ENCODE results near the gene PDIA2. TPM values are rescaled to one million over a fixed set of nuclear protein-coding genes. Genes with fewer than 3 reads are reported as not detected.
A peak's percentile ranks its signal among the peaks of the same experiment; 100 is the strongest.

Gene PDIA2, protein sequence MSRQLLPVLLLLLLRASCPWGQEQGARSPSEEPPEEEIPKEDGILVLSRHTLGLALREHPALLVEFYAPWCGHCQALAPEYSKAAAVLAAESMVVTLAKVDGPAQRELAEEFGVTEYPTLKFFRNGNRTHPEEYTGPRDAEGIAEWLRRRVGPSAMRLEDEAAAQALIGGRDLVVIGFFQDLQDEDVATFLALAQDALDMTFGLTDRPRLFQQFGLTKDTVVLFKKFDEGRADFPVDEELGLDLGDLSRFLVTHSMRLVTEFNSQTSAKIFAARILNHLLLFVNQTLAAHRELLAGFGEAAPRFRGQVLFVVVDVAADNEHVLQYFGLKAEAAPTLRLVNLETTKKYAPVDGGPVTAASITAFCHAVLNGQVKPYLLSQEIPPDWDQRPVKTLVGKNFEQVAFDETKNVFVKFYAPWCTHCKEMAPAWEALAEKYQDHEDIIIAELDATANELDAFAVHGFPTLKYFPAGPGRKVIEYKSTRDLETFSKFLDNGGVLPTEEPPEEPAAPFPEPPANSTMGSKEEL
- 1.1 TPM for total RNA-seq (2021; ENCODE audit: unreplicated experiment)
- 3.2 TPM for polyA plus RNA-seq (2012; ENCODE audit: insufficient read length)
- Bru-seq, nascent RNA: percentile 27 among the genes with signal in this experiment
- BruChase-seq, experiment 1, labeled RNA remaining after a 2-hour chase: percentile 21 among the genes with signal in this experiment
- BruChase-seq, experiment 2, labeled RNA remaining after a 6-hour chase: percentile 36 among the genes with signal in this experiment
- long read RNA-seq: 0 reads

DNA sequence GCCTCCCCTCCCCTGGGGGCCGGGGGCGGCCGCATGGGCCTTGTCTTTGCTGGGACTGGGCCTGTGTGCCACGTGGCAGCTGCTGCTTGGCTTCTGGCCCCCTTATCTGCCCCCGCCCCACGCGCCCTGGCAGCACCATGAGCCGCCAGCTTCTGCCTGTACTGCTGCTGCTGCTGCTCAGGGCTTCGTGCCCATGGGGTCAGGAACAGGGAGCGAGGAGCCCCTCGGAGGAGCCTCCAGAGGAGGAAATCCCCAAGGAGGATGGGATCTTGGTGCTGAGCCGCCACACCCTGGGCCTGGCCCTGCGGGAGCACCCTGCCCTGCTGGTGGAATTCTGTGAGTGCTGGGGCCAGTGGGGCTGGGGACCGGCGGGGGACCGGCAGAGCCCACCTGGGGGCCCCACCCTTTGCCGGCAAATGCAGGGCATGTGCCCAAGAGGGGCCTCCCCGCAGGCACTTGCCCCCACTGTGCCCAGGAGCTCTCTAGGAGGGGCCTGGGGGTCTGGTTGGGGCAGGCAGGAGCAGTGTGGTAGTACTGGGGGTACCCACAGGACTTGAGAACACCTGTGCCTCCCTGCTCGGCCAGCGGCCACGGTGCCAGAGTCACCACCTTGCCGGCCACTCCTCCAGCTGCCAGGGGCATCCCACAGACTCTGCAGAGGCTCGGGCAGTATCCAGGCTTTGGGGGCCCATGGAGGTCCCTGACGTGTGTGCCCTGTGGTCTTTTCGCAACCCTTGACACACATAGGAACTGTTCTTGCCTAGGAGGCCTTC is at the start of gene PDIA2:
PDIA2 (plus strand) TSS at position 132 of the 773 bp plus-strand sequence; CDS start at position 138, 6 bp downstream.
- no peak within 1 kb of the TSS for H3K27ac ChIP-seq (ENCODE audit: low read length)
- no peak for DNase-seq (ENCODE audit: low read depth, low spot score)
- intact Hi-C loops (cut with micrococcal nuclease; ENCODE audit: unreplicated experiment): no loop called here
- H3K36me3 ChIP-seq (ENCODE audit: control insufficient read depth, insufficient read depth, low read length): no peaks in the 10 kb centered on the region
- ChIA-PET POLR2A (no interaction called here), CTCF (no interaction called here)
- H3K4me1 ChIP-seq (ENCODE audit: control insufficient read depth, insufficient read depth, low read length): peaks cover 2% of the 10 kb centered on the region
- TF ChIP-seq POLR2AphosphoS5 (IDR thresholded peaks at IDR 0.05; ENCODE audit: low read depth, low read length) (no peak), SIN3A (IDR thresholded peaks at IDR 0.05; ENCODE audit: borderline replicate concordance, insufficient read depth, low read depth, low read length) (no peak), TCF7L2 (IDR thresholded peaks at IDR 0.05; ENCODE audit: low read depth, low read length) (no peak)
- TF ChIP-seq, protein P1, sequence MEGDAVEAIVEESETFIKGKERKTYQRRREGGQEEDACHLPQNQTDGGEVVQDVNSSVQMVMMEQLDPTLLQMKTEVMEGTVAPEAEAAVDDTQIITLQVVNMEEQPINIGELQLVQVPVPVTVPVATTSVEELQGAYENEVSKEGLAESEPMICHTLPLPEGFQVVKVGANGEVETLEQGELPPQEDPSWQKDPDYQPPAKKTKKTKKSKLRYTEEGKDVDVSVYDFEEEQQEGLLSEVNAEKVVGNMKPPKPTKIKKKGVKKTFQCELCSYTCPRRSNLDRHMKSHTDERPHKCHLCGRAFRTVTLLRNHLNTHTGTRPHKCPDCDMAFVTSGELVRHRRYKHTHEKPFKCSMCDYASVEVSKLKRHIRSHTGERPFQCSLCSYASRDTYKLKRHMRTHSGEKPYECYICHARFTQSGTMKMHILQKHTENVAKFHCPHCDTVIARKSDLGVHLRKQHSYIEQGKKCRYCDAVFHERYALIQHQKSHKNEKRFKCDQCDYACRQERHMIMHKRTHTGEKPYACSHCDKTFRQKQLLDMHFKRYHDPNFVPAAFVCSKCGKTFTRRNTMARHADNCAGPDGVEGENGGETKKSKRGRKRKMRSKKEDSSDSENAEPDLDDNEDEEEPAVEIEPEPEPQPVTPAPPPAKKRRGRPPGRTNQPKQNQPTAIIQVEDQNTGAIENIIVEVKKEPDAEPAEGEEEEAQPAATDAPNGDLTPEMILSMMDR (IDR thresholded peaks at IDR 0.05): no peak
- TF ChIP-seq, protein P2, sequence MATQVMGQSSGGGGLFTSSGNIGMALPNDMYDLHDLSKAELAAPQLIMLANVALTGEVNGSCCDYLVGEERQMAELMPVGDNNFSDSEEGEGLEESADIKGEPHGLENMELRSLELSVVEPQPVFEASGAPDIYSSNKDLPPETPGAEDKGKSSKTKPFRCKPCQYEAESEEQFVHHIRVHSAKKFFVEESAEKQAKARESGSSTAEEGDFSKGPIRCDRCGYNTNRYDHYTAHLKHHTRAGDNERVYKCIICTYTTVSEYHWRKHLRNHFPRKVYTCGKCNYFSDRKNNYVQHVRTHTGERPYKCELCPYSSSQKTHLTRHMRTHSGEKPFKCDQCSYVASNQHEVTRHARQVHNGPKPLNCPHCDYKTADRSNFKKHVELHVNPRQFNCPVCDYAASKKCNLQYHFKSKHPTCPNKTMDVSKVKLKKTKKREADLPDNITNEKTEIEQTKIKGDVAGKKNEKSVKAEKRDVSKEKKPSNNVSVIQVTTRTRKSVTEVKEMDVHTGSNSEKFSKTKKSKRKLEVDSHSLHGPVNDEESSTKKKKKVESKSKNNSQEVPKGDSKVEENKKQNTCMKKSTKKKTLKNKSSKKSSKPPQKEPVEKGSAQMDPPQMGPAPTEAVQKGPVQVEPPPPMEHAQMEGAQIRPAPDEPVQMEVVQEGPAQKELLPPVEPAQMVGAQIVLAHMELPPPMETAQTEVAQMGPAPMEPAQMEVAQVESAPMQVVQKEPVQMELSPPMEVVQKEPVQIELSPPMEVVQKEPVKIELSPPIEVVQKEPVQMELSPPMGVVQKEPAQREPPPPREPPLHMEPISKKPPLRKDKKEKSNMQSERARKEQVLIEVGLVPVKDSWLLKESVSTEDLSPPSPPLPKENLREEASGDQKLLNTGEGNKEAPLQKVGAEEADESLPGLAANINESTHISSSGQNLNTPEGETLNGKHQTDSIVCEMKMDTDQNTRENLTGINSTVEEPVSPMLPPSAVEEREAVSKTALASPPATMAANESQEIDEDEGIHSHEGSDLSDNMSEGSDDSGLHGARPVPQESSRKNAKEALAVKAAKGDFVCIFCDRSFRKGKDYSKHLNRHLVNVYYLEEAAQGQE (IDR thresholded peaks at IDR 0.05; ENCODE audit: insufficient read depth in 1 of 2, low read depth in 2 of 2, low read length in 1 of 2): no peak
- H3K4me3 ChIP-seq (ENCODE audit: low read depth in 2 of 2, low read length in 2 of 2): no peak within 1 kb of the TSS
- H3K27me3 ChIP-seq (ENCODE audit: control insufficient read depth, insufficient read depth, low read length): no peaks in the 10 kb centered on the region
- no TSS peak for BruUV-seq (replicated peaks)
- H3K9me3 ChIP-seq (ENCODE audit: control insufficient read depth, insufficient read depth, low read depth, low read length): no peaks in the 10 kb centered on the region
- in situ Hi-C loops (cut with HindIII; ENCODE audit: low pct_unique_long_range_greater_than_20kb, low sequenced_read_pairs): no loop called here
- no peak for ATAC-seq

DNA sequence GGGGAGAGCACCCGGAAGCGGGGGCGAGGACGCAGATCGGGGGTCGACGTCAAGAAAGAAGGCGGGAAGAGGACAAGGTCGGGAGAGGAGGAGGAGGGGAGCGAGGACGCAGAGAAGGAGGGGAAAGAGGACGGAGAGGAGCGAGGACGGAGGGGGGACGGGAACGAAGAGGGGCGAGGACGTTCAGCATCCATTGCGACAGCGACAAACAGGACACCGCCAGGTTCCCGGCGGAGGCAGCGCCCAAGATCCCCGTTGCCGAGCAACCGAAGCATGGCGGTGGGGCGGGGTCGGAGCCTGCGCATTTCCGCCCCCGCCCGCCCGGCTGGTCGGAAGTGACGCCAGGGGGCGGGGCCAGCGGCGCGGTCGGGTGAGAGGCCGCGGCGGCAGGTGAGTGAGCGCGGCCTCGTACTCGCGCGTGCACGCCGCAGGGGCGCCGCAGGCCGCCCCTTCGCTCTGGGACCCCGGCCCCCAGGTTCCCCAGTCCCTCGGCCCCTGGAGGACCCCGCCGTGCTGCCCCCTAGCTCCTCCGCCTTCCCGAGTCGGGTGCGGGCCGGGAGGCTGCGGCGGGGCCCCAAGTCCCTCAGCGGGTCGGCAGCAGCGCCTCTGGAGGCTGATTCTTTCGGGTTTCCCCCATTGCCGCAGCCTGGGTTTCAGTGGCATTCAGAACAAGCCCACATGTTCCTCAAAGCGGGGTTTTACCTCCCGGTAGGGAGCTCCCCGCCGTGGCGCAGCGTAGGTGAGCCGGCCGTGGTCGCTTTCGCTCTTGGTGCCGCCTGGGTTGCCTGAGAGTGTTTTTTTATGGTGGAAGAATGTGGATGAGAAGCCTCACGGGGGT is 48.3 kb upstream of the PDIA2 start, which contains the start of gene FAM234A:
FAM234A (plus strand) TSS at position 354 of the 838 bp plus-strand sequence. CDS start 19,593 bp downstream, outside the sequence.
- POLR2A ChIA-PET: interaction anchor here (0.6 to 0.9 kb wide), 4 partner anchors 9 to 128 kb away, joined by 3 to 10 read pairs (median 6); no protein-coding TSS in a partner anchor
- peak within 1 kb of the TSS; percentile 91 for H3K27ac ChIP-seq (ENCODE audit: low read length)
- intact Hi-C loops (cut with micrococcal nuclease; ENCODE audit: unreplicated experiment): no loop called here

More for the DNA sequence above, 48.3 kb upstream of the PDIA2 start, which contains the start of gene FAM234A:
- CTCF ChIA-PET: interaction anchor here (0.6 to 0.7 kb wide), 3 partner anchors 10 to 103 kb away, joined by 5 to 8 read pairs (median 6); no protein-coding TSS in a partner anchor
- BruUV-seq (replicated peaks): no TSS peak
- Histone ChIP-seq H3K9me3 (ENCODE audit: control insufficient read depth, insufficient read depth, low read depth, low read length) (no peaks in the 10 kb centered on the region), H3K4me3 (ENCODE audit: low read depth in 2 of 2, low read length in 2 of 2) (peak within 1 kb of the TSS; percentile 92 to 98), H3K36me3 (ENCODE audit: control insufficient read depth, insufficient read depth, low read length) (no peaks in the 10 kb centered on the region), H3K4me1 (ENCODE audit: control insufficient read depth, insufficient read depth, low read length) (no peaks in the 10 kb centered on the region), H3K27me3 (ENCODE audit: control insufficient read depth, insufficient read depth, low read length) (no peaks in the 10 kb centered on the region)
- peak; percentile 94 for ATAC-seq
- in situ Hi-C loops (cut with HindIII; ENCODE audit: low pct_unique_long_range_greater_than_20kb, low sequenced_read_pairs): no loop called here
- TF ChIP-seq TCF7L2 (IDR thresholded peaks at IDR 0.05; ENCODE audit: low read depth, low read length) (no peak), POLR2AphosphoS5 (IDR thresholded peaks at IDR 0.05; ENCODE audit: low read depth, low read length) (peak; percentile 83), SIN3A (IDR thresholded peaks at IDR 0.05; ENCODE audit: borderline replicate concordance, insufficient read depth, low read depth, low read length) (peak; percentile 96; the same call in 1 of the 2 replicates)
- TF ChIP-seq, protein P1 (IDR thresholded peaks at IDR 0.05): no peak; the same call in 1 of the 2 replicates
- TF ChIP-seq, protein P2 (IDR thresholded peaks at IDR 0.05; ENCODE audit: insufficient read depth in 1 of 2, low read depth in 2 of 2, low read length in 1 of 2): no peak
- DNase-seq (ENCODE audit: low read depth, low spot score): peak; percentile 50
